Vagina (tissue), 2 donors: ENCODE results near the gene MINDY4.

Source experiments
- POLR2A ChIP-seq, 2 donors: fragments of 450-650 bp; IDR thresholded peaks; one replicate each; pipeline ENCODE4 v1.6.1; 2017; ENCODE audit warnings: antibody characterized with exemption in 2 of 2, mild to moderate bottlenecking in 2 of 2, moderate library complexity in 2 of 2
- POLR2AphosphoS5 ChIP-seq, 2 donors: sonication (generic); formaldehyde crosslinking; IDR thresholded peaks; one replicate each; pipeline ENCODE4 v1.9.0; 2017; ENCODE audit warnings: antibody characterized with exemption in 2 of 2, mild to moderate bottlenecking in 2 of 2, low read depth in 1 of 2; ENCODE audit not compliant: insufficient read depth in 1 of 2
- TF ChIP-seq, protein P1 (sequence below), 3 experiments: fragments of 450-650 bp in 2 of 3; fragments of 200-600 bp in 1 of 3; sonication (generic) in 1 of 3; IDR thresholded peaks; one replicate each; pipeline ENCODE4 v1.5.1; 2017 to 2019; ENCODE audit warnings: antibody characterized with exemption in 3 of 3, mild to moderate bottlenecking in 2 of 3, moderate library complexity in 2 of 3

DNA sequence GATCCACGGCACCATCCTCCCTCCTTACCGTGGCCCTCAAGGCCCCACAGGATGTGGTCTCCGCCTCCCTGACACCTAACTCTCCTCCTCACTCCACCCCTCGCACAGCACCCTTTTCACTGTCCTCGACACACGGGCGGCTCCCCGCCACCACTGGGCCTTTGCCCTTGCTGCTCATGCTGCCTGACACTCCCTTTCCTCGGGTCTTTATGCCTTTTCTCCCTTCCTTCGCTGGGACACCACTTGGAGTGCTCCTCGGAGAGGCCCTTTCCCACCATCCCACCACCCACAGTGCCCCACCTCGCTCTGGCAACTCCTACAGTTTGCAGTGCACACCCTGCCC is 27.2 kb upstream of the MINDY4 start:
- TF ChIP-seq, protein P1, sequence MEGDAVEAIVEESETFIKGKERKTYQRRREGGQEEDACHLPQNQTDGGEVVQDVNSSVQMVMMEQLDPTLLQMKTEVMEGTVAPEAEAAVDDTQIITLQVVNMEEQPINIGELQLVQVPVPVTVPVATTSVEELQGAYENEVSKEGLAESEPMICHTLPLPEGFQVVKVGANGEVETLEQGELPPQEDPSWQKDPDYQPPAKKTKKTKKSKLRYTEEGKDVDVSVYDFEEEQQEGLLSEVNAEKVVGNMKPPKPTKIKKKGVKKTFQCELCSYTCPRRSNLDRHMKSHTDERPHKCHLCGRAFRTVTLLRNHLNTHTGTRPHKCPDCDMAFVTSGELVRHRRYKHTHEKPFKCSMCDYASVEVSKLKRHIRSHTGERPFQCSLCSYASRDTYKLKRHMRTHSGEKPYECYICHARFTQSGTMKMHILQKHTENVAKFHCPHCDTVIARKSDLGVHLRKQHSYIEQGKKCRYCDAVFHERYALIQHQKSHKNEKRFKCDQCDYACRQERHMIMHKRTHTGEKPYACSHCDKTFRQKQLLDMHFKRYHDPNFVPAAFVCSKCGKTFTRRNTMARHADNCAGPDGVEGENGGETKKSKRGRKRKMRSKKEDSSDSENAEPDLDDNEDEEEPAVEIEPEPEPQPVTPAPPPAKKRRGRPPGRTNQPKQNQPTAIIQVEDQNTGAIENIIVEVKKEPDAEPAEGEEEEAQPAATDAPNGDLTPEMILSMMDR (IDR thresholded peaks at IDR 0.05): no peak
- TF ChIP-seq POLR2AphosphoS5 (IDR thresholded peaks at IDR 0.05; ENCODE audit: insufficient read depth in 1 of 2, low read depth in 1 of 2) (no peak), POLR2A (IDR thresholded peaks at IDR 0.05) (no peak)
